MM.1S (cell line): ENCODE measurements around the gene LAMA3.
"Not testable (repeated sequence)": the region's sequence is repeated elsewhere in the genome, so short reads cannot be mapped to it uniquely, and the experiment has no call there.

Experiments used
- DNase-seq: peaks from one replicate; pipeline ENCODE4 v3.0.0-alpha.2; 2015
- H2AFZ ChIP-seq: fragments of 300-600 bp; sonication (generic); 2 replicates; pipeline ENCODE4 v1.6.0; 2016; ENCODE audit warnings: antibody characterized with exemption, low read length
- H3F3A ChIP-seq: fragments of 300-600 bp; sonication (generic); 2 replicates; pipeline ENCODE4 v1.6.1; 2016; ENCODE audit warnings: mild to moderate bottlenecking, antibody characterized with exemption, low read length, moderate library complexity, mixed read lengths; ENCODE audit not compliant: insufficient read depth
- H3K27ac ChIP-seq: fragments of 300-600 bp; sonication (generic); 2 replicates; pipeline ENCODE4 v1.5.1; 2016; ENCODE audit warnings: mild to moderate bottlenecking, low read length
- H3K27me3 ChIP-seq: fragments of 300-600 bp; sonication (generic); replicated peaks from 2 replicates; pipeline ENCODE4 v1.6.0; 2016; ENCODE audit warnings: low read length; ENCODE audit not compliant: insufficient read depth
- H3K36me3 ChIP-seq: fragments of 300-600 bp; sonication (generic); replicated peaks from 2 replicates; pipeline ENCODE4 v1.6.1; 2016; ENCODE audit warnings: mild to moderate bottlenecking, low read length, mixed read lengths; ENCODE audit not compliant: insufficient read depth
- H3K4me1 ChIP-seq: fragments of 300-600 bp; sonication (generic); 2 replicates; pipeline ENCODE4 v1.6.1; 2016; ENCODE audit warnings: low read length, mixed read lengths
- H3K4me2 ChIP-seq: fragments of 300-600 bp; sonication (generic); 2 replicates; pipeline ENCODE4 v1.6.0; 2016; ENCODE audit warnings: low read depth, low read length
- H3K4me3 ChIP-seq: fragments of 300-600 bp; sonication (generic); 2 replicates; pipeline ENCODE4 v1.5.1; 2016; ENCODE audit warnings: low read length, mixed read lengths
- H3K79me2 ChIP-seq: fragments of 300-600 bp; sonication (generic); 2 replicates; pipeline ENCODE4 v1.6.1; 2016; ENCODE audit warnings: mixed run types, low read length, mixed read lengths
- H3K9ac ChIP-seq: fragments of 300-600 bp; sonication (generic); 2 replicates; pipeline ENCODE4 v1.6.1; 2016; ENCODE audit warnings: low read length, mixed read lengths
- H3K9me2 ChIP-seq: fragments of 300-600 bp; sonication (generic); replicated peaks from 2 replicates; pipeline ENCODE4 v1.6.1; 2016; ENCODE audit warnings: mild to moderate bottlenecking, low read length, mixed read lengths; ENCODE audit not compliant: insufficient read depth
- H3K9me3 ChIP-seq: fragments of 300-600 bp; sonication (generic); replicated peaks from 2 replicates; pipeline ENCODE4 v1.6.1; 2016; ENCODE audit warnings: mild to moderate bottlenecking, low read length, mixed read lengths; ENCODE audit not compliant: insufficient read depth
- H4K20me1 ChIP-seq: fragments of 300-600 bp; sonication (generic); 2 replicates; pipeline ENCODE4 v1.6.1; 2016; ENCODE audit warnings: mild to moderate bottlenecking, low read length, moderate library complexity, mixed read lengths; ENCODE audit not compliant: insufficient read depth
- EZH2 ChIP-seq: fragments of 300-600 bp; sonication (generic); optimal IDR thresholded peaks from 2 replicates; pipeline ENCODE3; 2017; ENCODE audit warnings: low read depth, mild to moderate bottlenecking, antibody characterized with exemption, low read length, mixed read lengths
- EZH2phosphoT487 ChIP-seq: fragments of 300-600 bp; sonication (generic); IDR thresholded peaks from 2 replicates; pipeline ENCODE4 v1.6.1; 2018; ENCODE audit warnings: antibody characterized with exemption, low read length
- TF ChIP-seq, protein P1 (sequence below): fragments of 300-600 bp; sonication (generic); IDR thresholded peaks from 2 replicates; pipeline ENCODE4 v1.5.1; 2016; ENCODE audit warnings: antibody characterized with exemption, low read length, mixed read lengths

Gene LAMA3

DNA sequence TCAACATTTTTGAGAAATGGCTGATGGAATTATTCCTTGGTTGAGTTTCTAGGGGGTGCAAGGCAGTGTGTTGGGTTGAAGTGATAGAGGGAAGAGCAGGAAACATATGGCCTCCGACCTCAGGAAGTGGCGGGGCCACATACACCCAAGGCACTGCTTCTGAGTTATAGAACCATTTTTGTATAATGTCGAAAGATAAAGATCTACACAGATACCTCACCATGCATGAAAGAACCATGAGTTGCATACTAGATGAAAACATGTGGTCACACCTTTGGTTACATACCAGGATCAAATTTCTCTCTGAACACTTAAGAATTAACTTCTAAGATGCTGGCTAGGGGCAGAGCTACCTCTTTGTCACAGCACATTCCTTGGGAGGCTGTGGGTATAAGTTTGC is 23.2 kb downstream of the LAMA3 start:
- H2AFZ ChIP-seq: no peak overlapping the region
- H3K9ac ChIP-seq: no peak overlapping the region
- H3K79me2 ChIP-seq: no peaks in the 10 kb centered on the region
- no peaks in the 10 kb centered on the region for H3K27me3 ChIP-seq
- H4K20me1 ChIP-seq: no peaks in the 10 kb centered on the region
- DNase-seq: no peak
- H3K27ac ChIP-seq: no peak overlapping the region
- H3K4me3 ChIP-seq: no peak overlapping the region
- TF ChIP-seq, protein P1, sequence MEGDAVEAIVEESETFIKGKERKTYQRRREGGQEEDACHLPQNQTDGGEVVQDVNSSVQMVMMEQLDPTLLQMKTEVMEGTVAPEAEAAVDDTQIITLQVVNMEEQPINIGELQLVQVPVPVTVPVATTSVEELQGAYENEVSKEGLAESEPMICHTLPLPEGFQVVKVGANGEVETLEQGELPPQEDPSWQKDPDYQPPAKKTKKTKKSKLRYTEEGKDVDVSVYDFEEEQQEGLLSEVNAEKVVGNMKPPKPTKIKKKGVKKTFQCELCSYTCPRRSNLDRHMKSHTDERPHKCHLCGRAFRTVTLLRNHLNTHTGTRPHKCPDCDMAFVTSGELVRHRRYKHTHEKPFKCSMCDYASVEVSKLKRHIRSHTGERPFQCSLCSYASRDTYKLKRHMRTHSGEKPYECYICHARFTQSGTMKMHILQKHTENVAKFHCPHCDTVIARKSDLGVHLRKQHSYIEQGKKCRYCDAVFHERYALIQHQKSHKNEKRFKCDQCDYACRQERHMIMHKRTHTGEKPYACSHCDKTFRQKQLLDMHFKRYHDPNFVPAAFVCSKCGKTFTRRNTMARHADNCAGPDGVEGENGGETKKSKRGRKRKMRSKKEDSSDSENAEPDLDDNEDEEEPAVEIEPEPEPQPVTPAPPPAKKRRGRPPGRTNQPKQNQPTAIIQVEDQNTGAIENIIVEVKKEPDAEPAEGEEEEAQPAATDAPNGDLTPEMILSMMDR: no peak
- TF ChIP-seq EZH2phosphoT487 (no peak), EZH2 (no peak)
- no peaks in the 10 kb centered on the region for H3K9me3 ChIP-seq
- no peaks in the 10 kb centered on the region for H3K4me1 ChIP-seq
- H3F3A ChIP-seq: no peaks in the 10 kb centered on the region
- no peaks in the 10 kb centered on the region for H3K36me3 ChIP-seq
- H3K4me2 ChIP-seq: no peak overlapping the region
- H3K9me2 ChIP-seq: no peaks in the 10 kb centered on the region

DNA sequence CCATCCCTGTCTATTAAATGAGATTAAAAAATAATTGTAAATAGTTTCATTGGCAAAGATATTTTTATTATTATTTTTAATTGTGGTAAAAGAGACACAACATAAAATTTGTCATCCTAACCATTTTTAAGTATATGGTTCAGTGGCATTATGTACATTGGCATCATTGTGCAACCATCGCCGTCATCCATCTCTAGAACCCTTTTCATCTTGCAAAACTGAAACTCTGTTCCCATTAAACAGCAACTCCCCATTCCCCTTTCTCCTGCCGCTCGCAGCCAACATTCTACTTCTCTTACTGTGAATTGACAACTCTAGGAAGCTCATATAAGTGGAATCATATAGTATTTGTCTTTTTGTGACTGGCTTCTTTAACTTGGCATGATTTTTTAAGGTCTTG is 25.3 kb downstream of the LAMA3 start:
- H3K4me2 ChIP-seq: no peak overlapping the region
- H3K4me1 ChIP-seq: no peaks in the 10 kb centered on the region
- H3F3A ChIP-seq: no peaks in the 10 kb centered on the region
- TF ChIP-seq EZH2 (no peak), EZH2phosphoT487 (no peak)
- no peaks in the 10 kb centered on the region for H3K79me2 ChIP-seq
- H3K9me3 ChIP-seq: no peaks in the 10 kb centered on the region
- H3K4me3 ChIP-seq: no peak overlapping the region
- no peaks in the 10 kb centered on the region for H3K36me3 ChIP-seq
- H4K20me1 ChIP-seq: no peaks in the 10 kb centered on the region
- H3K9ac ChIP-seq: no peak overlapping the region
- no peak overlapping the region for H2AFZ ChIP-seq
- no peaks in the 10 kb centered on the region for H3K9me2 ChIP-seq
- no peak for DNase-seq
- no peaks in the 10 kb centered on the region for H3K27me3 ChIP-seq
- no peak overlapping the region for H3K27ac ChIP-seq

DNA sequence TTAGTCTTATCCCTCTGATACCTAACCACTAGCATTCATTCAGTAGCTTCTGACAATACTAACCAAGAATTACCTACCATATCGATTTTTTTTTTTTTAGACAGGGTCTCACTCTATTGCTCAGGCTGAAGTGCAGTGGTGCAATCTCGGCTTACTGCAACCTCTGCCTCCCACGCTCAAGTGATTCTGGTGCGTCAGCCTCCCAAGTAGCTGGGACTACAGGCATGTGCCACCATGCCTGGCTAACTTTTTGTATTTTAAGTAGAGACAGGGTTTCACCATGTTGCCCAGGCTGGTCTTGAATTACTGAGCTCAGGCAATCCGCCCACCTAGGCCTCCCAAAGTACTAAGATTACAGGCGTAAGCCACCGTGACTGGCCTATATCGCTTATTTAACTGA is 26.8 kb downstream of the LAMA3 start:
- H3K4me1 ChIP-seq, H3K9ac ChIP-seq, H4K20me1 ChIP-seq, H2AFZ ChIP-seq, H3K9me3 ChIP-seq, H3F3A ChIP-seq, H3K9me2 ChIP-seq, H3K27me3 ChIP-seq, H3K79me2 ChIP-seq, H3K4me2 ChIP-seq, DNase-seq, H3K4me3 ChIP-seq, H3K36me3 ChIP-seq, H3K27ac ChIP-seq: not testable (repeated sequence)

DNA sequence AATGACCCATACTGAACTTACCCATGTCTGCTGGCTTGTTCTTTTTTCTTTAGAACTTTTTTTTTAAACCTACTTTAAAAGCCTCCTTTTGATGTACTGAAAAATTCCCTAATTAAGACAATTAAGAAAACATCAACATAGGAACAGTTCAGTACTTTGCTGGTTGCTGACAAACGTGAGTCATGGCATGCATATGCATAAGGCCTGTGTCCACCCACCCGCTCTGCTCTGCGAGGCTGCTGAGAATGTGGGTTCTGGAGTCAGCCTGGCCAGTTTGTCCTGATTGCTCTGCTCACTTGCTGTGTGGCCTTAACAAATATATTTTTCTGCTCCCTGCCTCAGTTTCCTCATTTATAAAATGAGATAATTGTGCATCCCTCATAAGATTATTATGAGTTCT is 27.3 kb downstream of the LAMA3 start:
- Histone ChIP-seq H3K4me3 (no peak overlapping the region), H3K27me3 (no peaks in the 10 kb centered on the region), H3K36me3 (no peaks in the 10 kb centered on the region), H3K9ac (no peak overlapping the region), H3K79me2 (no peaks in the 10 kb centered on the region), H3K4me1 (no peaks in the 10 kb centered on the region), H3F3A (no peaks in the 10 kb centered on the region), H4K20me1 (no peaks in the 10 kb centered on the region), H3K9me3 (no peaks in the 10 kb centered on the region), H3K9me2 (no peaks in the 10 kb centered on the region), H3K4me2 (no peak overlapping the region), H3K27ac (no peak overlapping the region), H2AFZ (no peak overlapping the region)
- DNase-seq: no peak
- TF ChIP-seq, protein P1: no peak
- TF ChIP-seq EZH2phosphoT487 (no peak), EZH2 (no peak)
